H9 (cell line): Measurements from ENCODE around the gene ZNF213. TPM values are rescaled to one million over a fixed set of nuclear protein-coding genes. Genes with fewer than 3 reads are reported as not detected.

ENCODE experiments used
- DNase-seq: peaks from one replicate; pipeline ENCODE4 v3.0.0-alpha.2; 2017
- H2AFZ ChIP-seq: one replicate; pipeline ENCODE4 v1.6.1; 2013; ENCODE audit warnings: mild to moderate bottlenecking, low read length, control low read depth, moderate library complexity
- H2AK5ac ChIP-seq: 2 replicates; pipeline ENCODE4 v1.6.1; 2013; ENCODE audit warnings: low read length, control low read depth, mixed read lengths; ENCODE audit not compliant: insufficient read length
- H2BK120ac ChIP-seq: one replicate; pipeline ENCODE4 v1.6.1; 2013; ENCODE audit warnings: low read depth, mild to moderate bottlenecking, low read length, control low read depth, inconsistent platforms; ENCODE audit not compliant: poor library complexity, severe bottlenecking
- H2BK12ac ChIP-seq: 2 replicates; pipeline ENCODE4 v1.6.1; 2013; ENCODE audit warnings: low read length, control low read depth, mixed read lengths, low read depth; ENCODE audit not compliant: insufficient read length
- H2BK15ac ChIP-seq: 2 replicates; pipeline ENCODE4 v1.6.1; 2013; ENCODE audit warnings: low read depth, low read length, control low read depth
- H2BK20ac ChIP-seq: one replicate; pipeline ENCODE4 v1.6.1; 2013; ENCODE audit warnings: low read depth, mild to moderate bottlenecking, low read length, control low read depth, inconsistent platforms; ENCODE audit not compliant: poor library complexity, severe bottlenecking
- H2BK5ac ChIP-seq: 2 replicates; pipeline ENCODE4 v1.6.1; 2013; ENCODE audit warnings: low read length, control low read depth, mixed read lengths; ENCODE audit not compliant: insufficient read length
- H3K14ac ChIP-seq: 2 replicates; pipeline ENCODE4 v1.6.1; 2013; ENCODE audit warnings: low read length, control low read depth; ENCODE audit not compliant: insufficient read depth
- H3K18ac ChIP-seq: 2 replicates; pipeline ENCODE4 v1.6.1; 2013; ENCODE audit warnings: low read depth, mild to moderate bottlenecking, mixed read lengths, low read length, control low read depth; ENCODE audit not compliant: insufficient read length
- H3K23ac ChIP-seq: 2 replicates; pipeline ENCODE4 v1.6.1; 2013; ENCODE audit warnings: low read length, control low read depth, mixed read lengths, low read depth; ENCODE audit not compliant: insufficient read length
- H3K23me2 ChIP-seq: 2 replicates; pipeline ENCODE4 v1.6.1; 2013; ENCODE audit warnings: low read depth, mild to moderate bottlenecking, mixed read lengths, low read length, control low read depth; ENCODE audit not compliant: insufficient read length, poor library complexity, severe bottlenecking
- H3K27ac ChIP-seq: 2 replicates; pipeline ENCODE4 v1.5.1; 2013; ENCODE audit warnings: low read length, control low read depth, mixed read lengths, low read depth; ENCODE audit not compliant: insufficient read length
- H3K27me3 ChIP-seq: 2 replicates; pipeline ENCODE4 v1.6.1; 2013; ENCODE audit warnings: low read length, control low read depth, inconsistent platforms; ENCODE audit not compliant: insufficient read depth
- H3K4ac ChIP-seq: 2 replicates; pipeline ENCODE4 v1.6.1; 2013; ENCODE audit warnings: low read depth, mild to moderate bottlenecking, control low read depth, inconsistent platforms, low read length, moderate library complexity
- H3K4me1 ChIP-seq: 2 replicates; pipeline ENCODE4 v1.6.1; 2013; ENCODE audit warnings: low read length, control low read depth, inconsistent platforms; ENCODE audit not compliant: insufficient read depth
- H3K4me2 ChIP-seq: 2 replicates; pipeline ENCODE4 v1.6.1; 2013; ENCODE audit warnings: low read length, control low read depth, mixed read lengths; ENCODE audit not compliant: insufficient read length, insufficient read depth
- H3K56ac ChIP-seq: 2 replicates; pipeline ENCODE4 v1.6.1; 2013; ENCODE audit warnings: low read depth, mild to moderate bottlenecking, mixed read lengths, low read length, control low read depth; ENCODE audit not compliant: insufficient read length
- H3K79me1 ChIP-seq: 2 replicates; pipeline ENCODE4 v1.6.1; 2013; ENCODE audit warnings: low read depth, mild to moderate bottlenecking, moderate library complexity, low read length, control low read depth, inconsistent platforms; ENCODE audit not compliant: insufficient read depth, poor library complexity, severe bottlenecking
- H3K79me2 ChIP-seq: 2 replicates; pipeline ENCODE4 v1.6.1; 2013; ENCODE audit warnings: low read length, control low read depth, inconsistent platforms; ENCODE audit not compliant: insufficient read depth
- H3K9ac ChIP-seq: 2 replicates; pipeline ENCODE4 v1.6.1; 2013; ENCODE audit warnings: low read length, control low read depth, mixed read lengths; ENCODE audit not compliant: insufficient read length; ENCODE audit errors: extremely low read depth
- H3K9me3 ChIP-seq: one replicate; pipeline ENCODE4 v1.6.1; 2013; ENCODE audit warnings: low read depth, low read length, inconsistent platforms; ENCODE audit not compliant: control insufficient read depth
- H3T11ph ChIP-seq: one replicate; pipeline ENCODE4 v1.6.1; 2013; ENCODE audit warnings: mild to moderate bottlenecking, low read length, control low read depth, inconsistent platforms
- H4K20me1 ChIP-seq: one replicate; pipeline ENCODE4 v1.6.1; 2013; ENCODE audit not compliant: control insufficient read depth, insufficient read length, insufficient read depth
- H4K5ac ChIP-seq: 2 replicates; pipeline ENCODE4 v1.6.1; 2013; ENCODE audit warnings: low read depth, mild to moderate bottlenecking, mixed read lengths, low read length, control low read depth; ENCODE audit not compliant: insufficient read length
- H4K8ac ChIP-seq: replicated peaks from 2 replicates; pipeline ENCODE4 v1.6.1; 2013; ENCODE audit warnings: low read length, control low read depth, mixed read lengths, low read depth; ENCODE audit not compliant: insufficient read length
- H4K91ac ChIP-seq: 2 replicates; pipeline ENCODE4 v1.6.1; 2013; ENCODE audit warnings: low read depth, mild to moderate bottlenecking, moderate library complexity, mixed read lengths, low read length, control low read depth; ENCODE audit not compliant: insufficient read length
- H3K27ac Mint-ChIP-seq, 3 experiments: 2 replicates in 2 of 3; 3 replicates in 1 of 3; pipeline ENCODE4 v1.8.0; 2020 to 2021; ENCODE audit warnings: mixed read lengths in 3 of 3, mild to moderate bottlenecking in 1 of 3, moderate library complexity in 1 of 3
- H3K27me3 Mint-ChIP-seq: 2 replicates; pipeline ENCODE4 v1.8.0; 2021; ENCODE audit warnings: low read depth, mild to moderate bottlenecking, moderate library complexity, mixed read lengths
- H3K36me3 Mint-ChIP-seq, 3 experiments: 2 replicates in 2 of 3; 3 replicates in 1 of 3; pipeline ENCODE4 v1.8.0; 2020 to 2021; ENCODE audit warnings: low read depth in 3 of 3, mixed read lengths in 3 of 3; ENCODE audit not compliant: insufficient read depth in 1 of 3
- H3K4me1 Mint-ChIP-seq, 2 experiments: 2 replicates each; pipeline ENCODE4 v1.8.0; 2020; ENCODE audit warnings: mixed read lengths in 2 of 2
- H3K4me3 Mint-ChIP-seq, 2 experiments: 2 replicates in 1 of 2; 3 replicates in 1 of 2; pipeline ENCODE4 v1.8.0; 2020 to 2021; ENCODE audit warnings: mild to moderate bottlenecking in 2 of 2, mixed read lengths in 2 of 2, moderate library complexity in 1 of 2
- H3K9me3 Mint-ChIP-seq, 2 experiments: 2 replicates in 1 of 2; 3 replicates in 1 of 2; pipeline ENCODE4 v1.8.0; 2020; ENCODE audit warnings: mild to moderate bottlenecking in 2 of 2, mixed read lengths in 2 of 2, moderate library complexity in 1 of 2
- WGBS: extraction: QIAGEN DNeasy Blood & Tissue Kit; methylation state at CpG from one replicate; pipeline ENCODE4 v1.1.7; 2013; ENCODE audit warnings: missing lambda C conversion rate, low lambda C conversion rate, mixed read lengths; ENCODE audit not compliant: insufficient read length; ENCODE audit errors: extremely low coverage; 5-methylcytosine and 5-hydroxymethylcytosine counted together
- total RNA-seq: library from RNA; stranded (reverse); gene quantifications from 2 replicates; pipeline ENCODE4 v1.2.1, GENCODE V29; 2021
- TF ChIP-seq, protein P1 (sequence below): fragments of 200-600 bp; sonication (generic); conservative IDR thresholded peaks from 3 replicates; pipeline ENCODE4 v1.8.0; 2021; ENCODE audit warnings: antibody characterized with exemption, mild to moderate bottlenecking

The ZNF213 gene
- total RNA-seq, 1 experiment from 2014 or later = 6.4 TPM

DNA sequence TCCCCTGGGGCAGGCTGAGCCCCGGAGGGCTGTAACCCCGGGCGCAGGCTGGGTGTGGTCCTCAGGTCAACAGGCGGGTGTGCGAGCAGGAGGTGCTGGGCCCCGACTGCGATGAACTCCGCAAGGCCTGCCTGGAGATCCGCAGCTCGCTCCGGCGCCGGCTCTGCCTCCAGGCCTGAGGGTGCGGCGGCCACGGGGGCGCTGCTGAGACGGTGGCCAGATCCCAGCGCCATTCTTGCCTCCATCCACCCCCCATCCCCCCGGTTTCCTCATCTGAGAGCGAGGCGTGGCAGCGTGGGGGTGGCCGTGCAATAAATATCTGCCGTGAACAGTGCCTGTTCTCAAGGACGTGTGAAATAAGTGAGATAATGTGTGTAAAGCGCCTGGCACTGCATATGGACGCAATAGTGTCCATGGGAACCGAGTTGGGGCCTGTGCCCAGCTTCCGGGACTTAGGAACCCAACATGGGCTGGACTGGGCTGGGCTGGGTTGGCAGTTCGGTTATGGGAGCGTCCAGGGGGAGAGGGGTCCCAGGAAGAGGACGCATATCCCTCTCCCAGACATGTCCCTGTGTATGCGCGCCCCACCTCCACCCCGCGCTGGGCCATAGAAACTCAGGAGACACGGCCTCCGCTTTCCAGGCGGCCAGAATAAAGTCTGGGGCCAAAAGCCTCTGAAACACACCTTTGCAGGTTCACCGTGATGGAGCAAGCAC lies 15.0 kb downstream of the ZNF213 start:
- no peaks in the 10 kb centered on the region for H4K20me1 ChIP-seq
- H3K9ac ChIP-seq = peak overlapping the region; percentile 48
- Mint-ChIP-seq H3K27me3 (peaks cover 47% of the 10 kb centered on the region), H3K4me3 (peak overlapping the region; percentile 85 to 90), H3K9me3 (peaks cover 3 to 8% of the 10 kb centered on the region in 2 experiments; a peak in 2 of 5 replicates), H3K27ac (peak overlapping the region in 2 of 3 experiments; percentile 44 to 72; a peak in 3 of 7 replicates), H3K4me1 (peaks cover 7 to 12% of the 10 kb centered on the region in 2 experiments), H3K36me3 (no peaks in the 10 kb centered on the region; a peak in 1 of 7 replicates)
- no peak overlapping the region for H2BK15ac ChIP-seq
- H4K8ac ChIP-seq = no peak overlapping the region
- no CpG with 5 or more reads among the region's 41 CpGs for WGBS
- peaks cover 13% of the 10 kb centered on the region for H3K23me2 ChIP-seq
- no peaks in the 10 kb centered on the region for H3K27me3 ChIP-seq
- no peak overlapping the region for H2AFZ ChIP-seq
- H3K9me3 ChIP-seq = no peaks in the 10 kb centered on the region
- no peak overlapping the region for H4K5ac ChIP-seq
- no peaks in the 10 kb centered on the region for H3K4me1 ChIP-seq
- DNase-seq = peak; percentile 84
- TF ChIP-seq, protein P1, sequence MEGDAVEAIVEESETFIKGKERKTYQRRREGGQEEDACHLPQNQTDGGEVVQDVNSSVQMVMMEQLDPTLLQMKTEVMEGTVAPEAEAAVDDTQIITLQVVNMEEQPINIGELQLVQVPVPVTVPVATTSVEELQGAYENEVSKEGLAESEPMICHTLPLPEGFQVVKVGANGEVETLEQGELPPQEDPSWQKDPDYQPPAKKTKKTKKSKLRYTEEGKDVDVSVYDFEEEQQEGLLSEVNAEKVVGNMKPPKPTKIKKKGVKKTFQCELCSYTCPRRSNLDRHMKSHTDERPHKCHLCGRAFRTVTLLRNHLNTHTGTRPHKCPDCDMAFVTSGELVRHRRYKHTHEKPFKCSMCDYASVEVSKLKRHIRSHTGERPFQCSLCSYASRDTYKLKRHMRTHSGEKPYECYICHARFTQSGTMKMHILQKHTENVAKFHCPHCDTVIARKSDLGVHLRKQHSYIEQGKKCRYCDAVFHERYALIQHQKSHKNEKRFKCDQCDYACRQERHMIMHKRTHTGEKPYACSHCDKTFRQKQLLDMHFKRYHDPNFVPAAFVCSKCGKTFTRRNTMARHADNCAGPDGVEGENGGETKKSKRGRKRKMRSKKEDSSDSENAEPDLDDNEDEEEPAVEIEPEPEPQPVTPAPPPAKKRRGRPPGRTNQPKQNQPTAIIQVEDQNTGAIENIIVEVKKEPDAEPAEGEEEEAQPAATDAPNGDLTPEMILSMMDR = peak; percentile 66
- H2BK12ac ChIP-seq = no peak overlapping the region
- no peak overlapping the region for H3K27ac ChIP-seq
- peak overlapping the region; percentile 76 for H3K4me2 ChIP-seq
- H4K91ac ChIP-seq = no peak overlapping the region
- peak overlapping the region; percentile 32 for H3K18ac ChIP-seq
- no peak overlapping the region for H2BK5ac ChIP-seq
- H3K23ac ChIP-seq = no peak overlapping the region
- H3K79me1 ChIP-seq = no peaks in the 10 kb centered on the region
- no peaks in the 10 kb centered on the region for H3K79me2 ChIP-seq
- H2BK20ac ChIP-seq = no peak overlapping the region
- H3K56ac ChIP-seq = no peak overlapping the region
- H2BK120ac ChIP-seq = no peak overlapping the region
- no peak overlapping the region for H3K14ac ChIP-seq
- H3T11ph ChIP-seq = no peak overlapping the region
- H3K4ac ChIP-seq = no peak overlapping the region
- H2AK5ac ChIP-seq = no peak overlapping the region
